DND-41 (cell line): ENCODE data around the gene BAD.

ENCODE experiments used
- EZH2 ChIP-seq: IDR thresholded peaks from 3 replicates; pipeline ENCODE4 v1.6.1; 2012; ENCODE audit warnings: borderline replicate concordance, low read depth, mild to moderate bottlenecking, moderate library complexity, low read length, inconsistent platforms; ENCODE audit not compliant: severe bottlenecking
- TF ChIP-seq, protein P1 (sequence below): IDR thresholded peaks from 2 replicates; pipeline ENCODE4 v1.5.1; 2012; ENCODE audit warnings: borderline replicate concordance, low read length, moderate library complexity, mild to moderate bottlenecking; ENCODE audit not compliant: poor library complexity, severe bottlenecking; ENCODE audit errors: extremely low read depth

GRCh38 chr11:64251016-64251752 is 33.3 kb downstream of the BAD start, which contains the start of gene PLCB3:
- TF ChIP-seq, protein P1, sequence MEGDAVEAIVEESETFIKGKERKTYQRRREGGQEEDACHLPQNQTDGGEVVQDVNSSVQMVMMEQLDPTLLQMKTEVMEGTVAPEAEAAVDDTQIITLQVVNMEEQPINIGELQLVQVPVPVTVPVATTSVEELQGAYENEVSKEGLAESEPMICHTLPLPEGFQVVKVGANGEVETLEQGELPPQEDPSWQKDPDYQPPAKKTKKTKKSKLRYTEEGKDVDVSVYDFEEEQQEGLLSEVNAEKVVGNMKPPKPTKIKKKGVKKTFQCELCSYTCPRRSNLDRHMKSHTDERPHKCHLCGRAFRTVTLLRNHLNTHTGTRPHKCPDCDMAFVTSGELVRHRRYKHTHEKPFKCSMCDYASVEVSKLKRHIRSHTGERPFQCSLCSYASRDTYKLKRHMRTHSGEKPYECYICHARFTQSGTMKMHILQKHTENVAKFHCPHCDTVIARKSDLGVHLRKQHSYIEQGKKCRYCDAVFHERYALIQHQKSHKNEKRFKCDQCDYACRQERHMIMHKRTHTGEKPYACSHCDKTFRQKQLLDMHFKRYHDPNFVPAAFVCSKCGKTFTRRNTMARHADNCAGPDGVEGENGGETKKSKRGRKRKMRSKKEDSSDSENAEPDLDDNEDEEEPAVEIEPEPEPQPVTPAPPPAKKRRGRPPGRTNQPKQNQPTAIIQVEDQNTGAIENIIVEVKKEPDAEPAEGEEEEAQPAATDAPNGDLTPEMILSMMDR = peak; percentile 76
- no peak for TF ChIP-seq EZH2
